Endodermal cell (in vitro differentiated cells): ENCODE results near the gene SNCAIP. TPM values are rescaled to one million over a fixed set of nuclear protein-coding genes. Genes with fewer than 3 reads are reported as not detected.

Experiments used
- DNase-seq: peaks from one replicate; pipeline ENCODE4 v3.0.0-alpha.2; 2017
- H3K27ac ChIP-seq: 2 replicates; pipeline ENCODE4 v1.5.1; 2013; ENCODE audit warnings: mild to moderate bottlenecking, low read depth, low read length, moderate library complexity
- H3K27me3 ChIP-seq: 2 replicates; pipeline ENCODE4 v1.6.1; 2013; ENCODE audit warnings: mild to moderate bottlenecking, low read length, moderate library complexity; ENCODE audit not compliant: insufficient read depth, control insufficient read depth, poor library complexity, severe bottlenecking
- H3K36me3 ChIP-seq: 2 replicates; pipeline ENCODE4 v1.7.0; 2013; ENCODE audit warnings: mild to moderate bottlenecking, low read length, moderate library complexity; ENCODE audit not compliant: control insufficient read depth, insufficient read depth
- H3K4me1 ChIP-seq: one replicate; pipeline ENCODE4 v1.7.0; 2013; ENCODE audit warnings: low read length; ENCODE audit not compliant: control insufficient read depth, insufficient read depth
- H3K4me3 ChIP-seq: 2 replicates; pipeline ENCODE4 v1.5.1; 2013; ENCODE audit warnings: mild to moderate bottlenecking, low read length, moderate library complexity
- H3K9ac ChIP-seq: 2 replicates; pipeline ENCODE4 v1.6.1; 2013; ENCODE audit warnings: mild to moderate bottlenecking, low read length, moderate library complexity; ENCODE audit not compliant: poor library complexity, severe bottlenecking; ENCODE audit errors: extremely low read depth
- H3K9me3 ChIP-seq: 2 replicates; pipeline ENCODE4 v1.6.1; 2013; ENCODE audit warnings: mild to moderate bottlenecking, low read length, moderate library complexity; ENCODE audit not compliant: control insufficient read depth
- H3K27ac Mint-ChIP-seq: 2 replicates; pipeline ENCODE4 v1.8.0; 2020; ENCODE audit warnings: mixed read lengths
- H3K27me3 Mint-ChIP-seq: 2 replicates; pipeline ENCODE4 v1.8.0; 2021; ENCODE audit warnings: mild to moderate bottlenecking, mixed read lengths; ENCODE audit not compliant: insufficient read depth
- H3K36me3 Mint-ChIP-seq: 2 replicates; pipeline ENCODE4 v1.8.0; 2020; ENCODE audit warnings: low read depth, mixed read lengths
- H3K4me1 Mint-ChIP-seq: 2 replicates; pipeline ENCODE4 v1.8.0; 2020; ENCODE audit warnings: mixed read lengths
- H3K4me3 Mint-ChIP-seq: 2 replicates; pipeline ENCODE4 v1.8.0; 2020; ENCODE audit warnings: mild to moderate bottlenecking, moderate library complexity, mixed read lengths
- H3K9me3 Mint-ChIP-seq: 2 replicates; pipeline ENCODE4 v1.8.0; 2020; ENCODE audit warnings: mild to moderate bottlenecking, mixed read lengths
- CTCF ChIP-seq: fragments of 200-600 bp; sonication (generic); conservative IDR thresholded peaks from 2 replicates; pipeline ENCODE4 v1.5.0; 2021; ENCODE audit warnings: antibody characterized with exemption, mild to moderate bottlenecking
- WGBS, 2 experiments: methylation state at CpG; one replicate each; pipeline versions ENCODE4 v1.1.5 to v1.1.7; 2013; ENCODE audit warnings: missing lambda C conversion rate in 2 of 2, mixed read lengths in 1 of 2; ENCODE audit not compliant: insufficient coverage in 1 of 2, insufficient read length in 1 of 2; 5-methylcytosine and 5-hydroxymethylcytosine counted together
- total RNA-seq, 2 donors: library from RNA; stranded (reverse); fragmentation: NEBNext Ultra II Directional in 1 of 2; extraction: Animal tissue kit (Norgen Biotek cat#: 25700) in 1 of 2; gene quantifications; 2 replicates in 1 of 2; 3 replicates in 1 of 2; pipeline ENCODE4 v1.2.1, GENCODE V29; 2021

The SNCAIP gene
- total RNA-seq, 2 donors from 2014 or later: 1.4 to 2.1 TPM

- Mint-ChIP-seq H3K4me1 (peaks cover 7% of the 10 kb centered on the region), H3K36me3 (no peaks in the 10 kb centered on the region), H3K9me3 (no peaks in the 10 kb centered on the region), H3K27me3 (no peaks in the 10 kb centered on the region), H3K27ac (no peak overlapping the region), H3K4me3 (no peak overlapping the region)
- no peak overlapping the region for H3K27ac ChIP-seq
- WGBS, 2 experiments: 79 to 80% methylated on average over 5 of the region's 5 CpGs
- H3K9ac ChIP-seq: no peak overlapping the region
- peaks cover 4% of the 10 kb centered on the region for H3K4me1 ChIP-seq
- H3K4me3 ChIP-seq: no peak overlapping the region
- DNase-seq: no peak
- H3K36me3 ChIP-seq: no peaks in the 10 kb centered on the region
- no peaks in the 10 kb centered on the region for H3K9me3 ChIP-seq
- peaks cover 4% of the 10 kb centered on the region for H3K27me3 ChIP-seq
- TF ChIP-seq CTCF: no peak
Measured at GRCh38 chr5:122415801-122416120, 103.7 kb downstream of the SNCAIP start.

GRCh38 chr5:122419142-122419894 is 107.3 kb downstream of the SNCAIP start:
- Mint-ChIP-seq H3K4me1 (peaks cover 6% of the 10 kb centered on the region), H3K9me3 (no peaks in the 10 kb centered on the region)
- no peak overlapping the region for H3K27ac ChIP-seq

GRCh38 chr5:122420091-122420490 is 108.1 kb downstream of the SNCAIP start:
- Mint-ChIP-seq H3K4me1 (peaks cover 6% of the 10 kb centered on the region), H3K9me3 (no peaks in the 10 kb centered on the region), H3K27me3 (no peaks in the 10 kb centered on the region), H3K27ac (no peak overlapping the region), H3K4me3 (no peak overlapping the region), H3K36me3 (no peaks in the 10 kb centered on the region)
- H3K9me3 ChIP-seq: no peaks in the 10 kb centered on the region
- no peaks in the 10 kb centered on the region for H3K27me3 ChIP-seq
- WGBS, 2 experiments: 90 to 97% methylated on average over 4 to 6 of the region's 6 CpGs
- H3K27ac ChIP-seq: no peak overlapping the region
- no peak for TF ChIP-seq CTCF
- H3K4me3 ChIP-seq: no peak overlapping the region
- no peaks in the 10 kb centered on the region for H3K36me3 ChIP-seq
- no peak overlapping the region for H3K9ac ChIP-seq
- DNase-seq: no peak
- no peaks in the 10 kb centered on the region for H3K4me1 ChIP-seq

More at GRCh38 chr5:122419142-122419894, 107.3 kb downstream of the SNCAIP start:
- H3K36me3 Mint-ChIP-seq: no peaks in the 10 kb centered on the region
- H3K4me3 Mint-ChIP-seq: no peak overlapping the region
- Histone ChIP-seq H3K9me3 (no peaks in the 10 kb centered on the region), H3K36me3 (no peaks in the 10 kb centered on the region), H3K4me1 (no peaks in the 10 kb centered on the region), H3K27me3 (no peaks in the 10 kb centered on the region), H3K4me3 (no peak overlapping the region), H3K9ac (no peak overlapping the region)
- no peak for DNase-seq
- H3K27ac Mint-ChIP-seq: no peak overlapping the region
- TF ChIP-seq CTCF: no peak
- H3K27me3 Mint-ChIP-seq: no peaks in the 10 kb centered on the region
- 88 to 94% methylated on average over 2 to 3 of the region's 3 CpGs for WGBS, 2 experiments
